NCI-H128 (cell line): ENCODE data around the gene MYO9B.

Experiments used
- DNase-seq: peaks from one replicate; lab custom pipeline; 2025; ENCODE audit not compliant: unreplicated experiment; lab: John Stamatoyannopoulos, UW

Gene MYO9B

DNA sequence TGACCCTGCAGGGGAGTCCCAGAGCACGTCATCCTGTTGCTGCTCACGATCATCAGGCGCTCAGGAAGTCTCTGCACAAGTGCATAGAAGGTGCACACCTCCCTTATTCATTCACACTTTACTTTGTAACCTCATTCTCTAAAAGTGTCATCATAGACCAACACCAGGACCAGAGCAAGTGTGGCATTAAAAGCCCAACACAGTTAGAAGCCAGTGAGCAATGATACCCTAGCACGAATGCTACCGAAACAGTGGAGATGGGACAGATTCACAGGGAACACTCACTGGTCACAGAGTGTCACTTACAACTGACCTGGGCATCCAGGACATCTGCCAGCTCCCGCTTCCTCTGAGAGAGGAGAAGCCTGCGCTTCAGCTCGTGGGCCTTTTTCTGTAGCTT is 17.3 kb upstream of the MYO9B start:
- no peak for DNase-seq

DNA sequence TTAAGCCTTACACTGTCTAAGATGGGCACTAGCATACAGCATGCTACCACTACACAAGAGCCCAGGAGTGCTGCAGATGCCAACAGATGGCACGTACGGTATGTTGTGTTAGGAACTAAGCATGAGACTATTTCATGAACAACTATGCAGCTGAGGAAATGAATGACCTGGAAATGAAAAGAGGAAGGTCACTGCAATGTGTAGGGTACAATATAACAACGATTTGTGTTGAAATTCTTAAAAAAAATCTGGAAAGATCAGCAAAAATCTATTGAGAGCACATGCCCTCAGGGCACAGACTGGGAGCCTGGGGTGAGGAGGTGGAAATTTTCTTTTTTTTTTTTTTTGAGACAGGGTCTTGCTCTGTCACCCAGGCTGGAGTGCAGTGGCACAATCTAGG is 14.8 kb upstream of the MYO9B start:
- no peak for DNase-seq

DNA sequence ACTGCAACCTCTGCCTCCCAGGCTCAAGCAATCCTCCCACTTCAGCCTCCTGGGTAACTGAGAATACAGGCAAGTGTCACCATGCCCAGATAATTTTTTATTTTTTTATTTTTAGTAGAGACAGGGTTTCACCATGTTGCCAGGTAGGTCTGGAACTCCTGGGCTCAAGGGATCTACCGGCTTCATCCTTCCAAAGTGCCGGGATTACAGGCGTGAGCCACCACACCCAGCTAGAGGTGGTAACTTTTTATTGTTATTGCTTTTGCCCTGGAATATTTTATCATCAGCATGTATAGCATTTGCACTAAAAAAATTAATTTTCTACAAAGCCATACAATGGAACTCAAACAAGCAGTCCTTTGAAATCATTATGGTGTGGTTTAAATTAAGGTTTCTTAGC is 14.4 kb upstream of the MYO9B start:
- DNase-seq: no peak

DNA sequence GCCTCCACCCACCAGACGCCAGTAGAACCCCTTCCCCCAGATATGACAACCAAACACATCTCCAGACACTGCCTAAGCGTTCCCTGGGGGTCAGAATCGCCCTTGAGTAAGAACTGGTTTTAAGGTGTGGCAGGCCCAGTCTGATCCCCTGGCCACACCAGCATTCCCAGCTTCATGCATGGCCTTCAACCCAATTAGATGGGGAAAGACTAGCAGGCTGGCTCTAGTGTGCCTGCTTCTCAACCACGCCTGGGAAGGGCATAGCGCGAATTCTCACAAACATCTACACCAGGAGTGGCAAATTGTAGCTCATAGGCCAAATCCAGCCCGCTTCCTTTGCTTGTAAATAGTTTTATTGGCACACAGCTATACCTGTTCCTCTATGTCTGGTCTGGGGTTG is 13.9 kb upstream of the MYO9B start:
- DNase-seq: no peak

GRCh38 chr19:17063428-17063827 is 12.1 kb upstream of the MYO9B start:
- DNase-seq: no peak

GRCh38 chr19:17069193-17069592 is 6.4 kb upstream of the MYO9B start:
- no peak for DNase-seq

DNA sequence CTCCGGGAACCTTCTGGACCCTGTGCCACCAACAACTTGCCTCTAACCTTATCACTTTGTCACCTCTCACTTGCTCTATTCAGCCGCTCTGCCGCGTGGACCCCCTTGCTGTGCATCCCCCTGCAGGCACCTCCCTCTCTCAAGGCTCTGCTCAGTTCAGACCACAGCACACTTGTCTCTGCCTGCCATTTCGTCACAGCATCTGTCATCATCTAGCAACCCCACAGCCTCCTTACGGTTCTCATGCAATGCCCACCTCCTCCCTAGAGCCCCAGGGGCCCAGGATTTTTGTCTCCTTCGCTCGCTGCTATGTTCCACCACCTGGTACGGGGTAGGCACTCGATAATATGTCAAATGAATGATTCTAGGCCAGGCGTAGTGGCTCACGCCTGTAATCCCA is 5.2 kb upstream of the MYO9B start:
- no peak for DNase-seq

GRCh38 chr19:17070912-17071311 is 4.7 kb upstream of the MYO9B start:
- DNase-seq: no peak

DNA sequence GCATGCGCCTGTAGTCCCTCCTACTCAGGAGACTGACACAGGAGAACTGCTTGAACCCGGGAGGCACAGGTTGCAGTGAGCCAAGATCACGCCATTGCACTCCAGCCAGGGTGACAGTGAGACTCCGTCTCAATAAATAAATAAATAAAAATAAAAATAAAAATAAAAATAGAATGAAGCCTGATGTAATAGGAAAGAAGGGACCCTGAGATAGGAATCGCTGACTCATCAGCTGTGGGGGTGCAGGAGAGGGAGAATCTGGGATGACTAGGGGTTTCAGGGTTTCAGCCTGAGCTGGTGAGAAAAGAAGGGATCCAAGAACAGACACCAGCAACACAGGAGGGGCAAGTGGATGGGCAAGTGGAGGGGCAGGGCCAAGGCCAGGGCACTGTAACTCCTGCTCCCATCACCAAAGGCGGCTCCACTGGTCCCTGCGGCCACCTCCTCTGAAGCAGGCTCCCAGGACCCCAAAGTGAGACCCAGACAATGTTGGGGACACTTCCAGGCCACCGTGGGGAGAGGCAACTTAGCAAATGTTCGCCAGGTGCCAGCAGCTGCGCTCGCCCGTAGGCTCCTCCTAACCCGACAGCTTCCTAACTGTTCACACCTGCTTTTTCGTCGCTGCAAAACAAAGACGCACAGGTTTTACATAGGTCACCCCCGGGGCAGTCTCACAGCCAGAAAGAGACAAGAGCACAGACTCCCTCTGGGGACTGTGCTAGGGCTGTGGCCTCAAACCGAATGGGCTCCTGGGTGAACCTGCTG is 1.5 kb upstream of the MYO9B start:
- no peak for DNase-seq

DNA sequence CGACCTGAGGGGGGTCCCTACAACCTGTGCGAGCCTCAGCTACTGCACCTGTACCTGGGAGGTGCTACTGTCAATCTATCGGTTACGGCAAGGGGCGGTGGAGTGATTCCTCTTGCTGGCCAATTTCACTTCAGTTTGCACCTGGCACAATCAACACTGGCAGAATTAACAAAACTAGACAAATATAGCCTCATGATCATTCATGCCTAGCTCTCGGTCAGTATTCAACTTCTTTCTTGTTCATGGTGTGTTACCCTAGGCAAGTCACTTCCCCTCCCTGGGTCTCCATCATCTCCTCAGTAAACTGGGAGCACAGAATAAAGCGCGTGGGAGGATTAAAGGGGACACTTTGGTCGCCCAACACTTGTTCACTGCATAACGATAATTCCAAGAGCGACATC is 943 bp upstream of the MYO9B start:
- DNase-seq: no peak

DNA sequence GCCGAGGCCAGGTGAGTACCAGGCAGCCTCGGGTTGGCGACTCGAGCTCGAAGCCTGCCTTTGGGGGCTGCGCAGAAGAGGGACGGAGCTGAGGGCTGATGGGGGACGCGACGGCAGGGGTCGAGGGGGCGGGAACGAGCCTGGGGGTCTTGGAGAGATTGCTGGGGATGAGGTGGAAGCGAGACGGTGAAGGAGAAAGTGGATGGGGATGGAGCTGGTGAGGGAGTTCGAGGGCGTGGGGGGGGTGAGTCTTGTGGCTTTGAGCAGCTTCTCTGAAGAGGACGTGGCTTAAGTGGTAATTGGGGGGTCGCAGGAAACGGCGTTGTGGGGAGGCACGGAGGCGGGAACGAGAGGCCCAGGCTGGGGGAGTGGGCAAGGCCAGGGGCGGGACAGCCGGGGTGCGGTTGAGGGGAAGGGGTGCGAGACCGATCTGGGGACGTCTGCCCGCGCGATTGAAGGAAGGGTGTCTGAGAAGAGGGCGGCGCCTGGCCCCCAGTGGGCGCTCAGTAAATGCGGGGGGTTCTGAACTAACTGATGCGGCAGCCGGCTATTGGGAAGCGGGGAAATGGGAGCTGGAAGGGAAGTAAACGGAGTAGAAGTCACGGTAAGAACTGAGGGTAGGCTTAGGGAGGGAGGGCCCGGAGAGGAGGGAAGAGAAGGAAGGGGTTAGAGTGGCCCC is 426 bp downstream of the MYO9B start:
- no peak for DNase-seq

DNA sequence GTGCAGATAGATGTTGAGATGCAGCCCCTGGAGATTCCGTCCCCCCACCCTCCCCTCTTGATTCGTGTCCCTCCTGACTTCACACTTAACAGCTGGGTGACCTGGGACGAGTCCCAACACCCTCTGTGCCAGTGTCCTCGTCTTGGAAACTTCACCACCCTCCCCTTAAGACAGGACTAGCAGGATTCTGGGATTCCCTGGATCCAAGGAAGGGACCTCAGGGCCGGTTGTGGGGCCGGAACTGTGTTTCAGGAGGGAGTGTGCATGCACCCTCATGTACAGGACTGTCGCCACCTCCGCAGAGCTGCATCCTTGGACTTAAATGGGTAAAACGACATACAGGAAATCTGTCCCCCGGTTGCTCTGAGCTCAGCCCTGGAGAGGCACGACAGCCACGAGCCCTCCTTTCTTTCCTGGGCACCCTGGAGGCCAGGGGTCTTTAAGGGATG is 990 bp downstream of the MYO9B start:
- no peak for DNase-seq

GRCh38 chr19:17077447-17078028 is 2.0 kb downstream of the MYO9B start:
- no peak for DNase-seq

DNA sequence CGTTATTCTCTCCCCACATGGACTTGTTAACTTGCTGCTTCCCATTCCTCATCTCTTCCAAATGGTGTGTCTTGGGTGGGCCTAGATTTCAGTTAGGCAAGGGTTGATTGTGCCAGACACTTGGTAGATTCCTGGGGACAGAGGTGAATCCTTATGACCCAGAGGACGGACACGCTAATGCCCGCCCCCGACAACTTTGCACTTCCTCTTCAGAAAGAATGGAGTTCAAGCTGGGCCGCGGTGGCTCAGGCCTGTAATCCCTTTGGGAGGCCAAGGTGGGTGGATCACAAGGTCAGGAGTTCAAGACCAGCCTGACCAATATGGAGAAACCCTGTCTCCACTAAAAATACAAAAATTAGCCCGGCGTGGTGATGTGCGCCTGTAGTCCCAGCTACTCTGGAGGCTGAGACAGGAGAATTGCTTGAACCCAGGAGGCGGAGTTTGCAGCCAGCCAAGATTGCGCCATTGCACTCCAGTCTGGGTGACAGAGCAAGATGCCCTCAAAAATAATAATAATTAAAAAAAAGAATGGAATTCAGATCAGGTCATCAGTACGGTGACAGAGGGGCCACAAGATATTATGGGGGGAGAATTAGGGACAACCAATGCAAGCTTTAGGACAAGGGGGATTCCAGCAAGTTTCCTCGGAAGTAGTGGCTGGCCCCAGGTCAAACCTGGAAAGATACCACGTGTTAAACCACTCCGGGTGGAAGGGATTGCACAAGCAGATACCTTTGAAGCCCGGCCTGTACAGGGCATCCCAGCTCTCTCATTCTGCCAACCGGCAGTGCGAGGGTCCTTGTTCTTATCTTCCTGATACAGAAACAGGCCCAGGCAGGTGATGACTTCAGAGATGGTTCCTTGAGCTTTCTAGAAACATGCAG is 2.7 kb downstream of the MYO9B start:
- DNase-seq: no peak

DNA sequence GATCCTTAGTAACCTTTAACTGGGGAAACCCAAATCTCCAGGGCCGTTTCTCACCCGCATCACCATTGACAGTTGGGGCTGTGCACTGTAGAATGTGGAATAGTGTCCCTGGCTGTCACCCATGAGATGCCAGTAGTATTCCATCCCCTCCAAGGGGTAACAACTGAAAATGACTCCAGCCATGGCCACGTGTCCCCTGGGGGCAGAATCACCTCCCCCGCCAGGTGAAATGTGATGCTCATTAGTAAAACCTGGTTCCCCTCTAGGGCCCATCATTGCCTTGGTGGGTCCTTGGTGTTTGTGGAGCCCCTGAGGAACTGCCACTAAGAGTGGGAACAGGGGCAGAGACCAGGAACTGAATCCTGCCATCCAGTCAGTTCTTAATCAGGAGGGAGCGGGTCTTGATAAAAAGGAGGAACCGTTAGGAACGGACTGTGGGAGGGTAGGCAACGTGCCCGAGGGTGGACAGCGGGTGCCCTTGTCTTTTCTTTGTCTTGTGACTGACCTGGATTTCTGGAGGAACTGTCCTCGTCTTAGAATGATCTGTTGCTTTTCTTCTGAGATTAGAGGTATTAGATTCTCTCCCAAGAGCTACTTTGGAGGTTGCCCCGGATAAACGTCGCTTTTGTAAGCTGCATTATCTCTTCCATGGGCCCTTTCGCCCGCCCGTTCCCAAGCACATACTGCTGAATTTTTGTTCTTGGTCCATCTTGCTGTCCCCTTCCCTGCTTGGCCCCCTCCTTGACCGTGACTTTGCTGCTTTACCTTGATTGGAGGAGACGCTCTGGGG is 3.5 kb downstream of the MYO9B start:
- no peak for DNase-seq

- DNase-seq: no peak
These were observed 4.3 kb downstream of the MYO9B start for GRCh38 chr19:17079710-17080439.

GRCh38 chr19:17080440-17080801 is 4.8 kb downstream of the MYO9B start:
- DNase-seq: no peak

DNA sequence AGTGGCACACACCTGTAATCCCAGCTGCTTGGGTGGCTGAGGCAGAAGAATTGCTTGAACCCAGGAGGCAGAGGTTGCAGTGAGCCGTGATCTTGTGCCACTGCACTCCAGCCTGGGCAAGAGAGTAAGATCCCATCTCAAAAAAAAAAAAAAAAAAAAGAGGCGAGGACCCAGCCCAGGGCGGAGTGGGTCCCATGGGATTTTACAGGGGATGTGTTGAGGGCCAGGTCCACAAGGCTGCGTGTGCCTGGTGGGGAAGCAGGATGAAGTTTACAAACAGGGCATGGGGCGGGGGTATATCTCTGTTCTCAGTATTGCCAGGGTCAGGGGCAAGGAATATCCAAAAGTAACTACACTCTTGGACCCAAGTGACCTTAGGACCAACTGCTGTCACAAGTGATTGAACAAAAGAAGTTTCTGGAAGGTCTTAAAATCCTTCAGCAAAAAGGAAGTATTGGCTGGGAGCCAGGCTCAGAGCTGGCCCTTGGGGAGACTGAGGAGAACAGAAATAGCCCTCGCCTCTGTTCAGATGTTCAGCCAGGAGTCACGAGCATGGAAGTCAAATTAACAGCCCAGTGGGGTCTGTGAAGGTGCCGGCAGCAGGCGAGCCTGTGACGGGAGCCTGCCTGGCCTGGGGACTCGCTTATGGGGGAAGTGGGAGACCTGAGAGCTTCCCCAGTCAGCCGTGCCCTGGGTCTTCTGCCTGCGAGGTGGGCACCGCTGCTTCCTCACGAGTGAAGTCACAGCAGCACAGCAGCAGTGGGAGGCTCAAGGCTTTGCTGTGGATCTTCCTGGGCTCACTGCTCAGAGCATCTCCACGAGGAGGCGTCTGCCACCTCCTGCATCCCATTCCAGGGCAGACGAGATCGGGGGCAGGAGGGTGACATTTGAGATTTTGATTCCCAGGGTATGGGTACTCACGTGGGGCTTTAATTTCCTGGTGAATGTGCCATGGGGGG is 6.4 kb downstream of the MYO9B start:
- no peak for DNase-seq

DNA sequence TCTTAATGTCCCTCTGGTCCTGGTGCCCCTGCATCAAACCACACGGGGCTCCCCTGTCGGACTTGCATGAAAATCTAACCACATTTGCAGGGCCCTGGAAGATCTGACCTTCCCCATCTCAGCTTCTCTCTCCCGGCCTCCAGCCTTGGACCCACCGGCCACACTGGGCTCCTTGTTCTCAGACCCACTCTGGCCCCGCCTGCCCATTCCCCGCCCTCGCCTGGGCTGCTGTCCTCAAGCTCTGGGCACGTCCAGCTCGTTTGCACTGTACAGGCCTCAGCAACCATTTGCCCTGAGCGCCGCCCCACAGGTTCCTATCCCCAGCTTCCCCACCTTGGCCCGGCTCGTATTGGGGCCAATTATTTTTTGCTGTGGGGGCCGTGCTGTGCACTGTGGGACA is 10.5 kb downstream of the MYO9B start:
- no peak for DNase-seq
